ENCODE measurements around the gene PTPN18. TPM values are rescaled to one million over a fixed set of nuclear protein-coding genes. Genes with fewer than 3 reads are reported as not detected.

PTPN18 gene
- total RNA-seq, 1 donor from 2014 or later: 10.4 TPM

DNA sequence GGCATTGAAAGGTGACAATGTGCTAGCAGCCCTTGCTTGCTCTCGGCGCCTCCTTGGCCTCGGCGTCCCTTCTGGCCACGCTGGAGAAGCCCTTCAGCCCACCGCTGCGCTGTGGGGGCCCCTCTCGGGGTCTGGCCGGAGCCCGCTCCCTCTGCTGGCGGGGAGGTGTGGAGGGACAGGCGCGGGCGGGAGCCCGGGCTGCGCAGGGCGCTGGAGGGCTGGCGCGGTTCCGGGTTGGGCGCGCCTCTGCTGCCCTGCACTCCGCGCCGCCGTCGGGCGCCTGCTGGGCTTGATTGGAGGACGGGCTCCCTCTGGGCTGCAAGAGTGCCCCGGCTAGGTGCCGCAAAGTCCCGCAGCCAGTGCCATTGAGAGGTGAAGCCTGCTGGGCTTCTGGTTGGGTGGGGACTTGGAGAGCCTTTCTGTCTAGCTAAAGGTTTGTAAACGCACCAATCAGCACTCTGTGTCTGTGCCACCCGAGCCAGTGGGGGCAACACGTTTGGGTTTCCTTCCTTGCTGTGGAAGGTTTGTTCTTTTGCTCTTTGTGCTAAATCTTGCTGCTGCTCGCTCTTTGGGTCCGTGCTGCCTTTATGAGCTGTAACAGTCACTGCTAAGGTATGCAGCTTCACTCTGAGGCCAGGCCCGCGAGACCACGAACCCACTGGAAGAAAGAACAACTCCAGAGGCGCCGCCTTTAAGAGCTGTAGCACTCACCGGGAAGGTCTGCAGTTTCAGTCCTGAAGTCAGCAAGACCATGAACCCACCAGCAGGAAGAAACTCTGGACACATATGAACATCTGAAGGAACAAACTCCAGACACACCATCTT lies 27.9 kb upstream of the PTPN18 start:
- Histone ChIP-seq H3K9ac (ENCODE audit: low read length) (no peak overlapping the region), H3K4me2 (ENCODE audit: low read length) (peak overlapping the region; percentile 66), H3K4me3 (ENCODE audit: insufficient read depth, low read depth, low read length) (no peak overlapping the region), H2AFZ (ENCODE audit: low read depth, low read length) (peak overlapping the region; percentile 85), H3K36me3 (ENCODE audit: insufficient read depth, low read length) (no peaks in the 10 kb centered on the region), H3K9me3 (ENCODE audit: insufficient read depth, low read depth, low read length) (no peaks in the 10 kb centered on the region), H3K79me2 (ENCODE audit: insufficient read depth, low read length) (no peaks in the 10 kb centered on the region), H3K27ac (ENCODE audit: low read depth, low read length) (no peak overlapping the region), H3K4me1 (ENCODE audit: insufficient read depth, low read length) (peaks cover 14% of the 10 kb centered on the region), H4K20me1 (ENCODE audit: insufficient read depth, low read length) (no peaks in the 10 kb centered on the region), H3K27me3 (ENCODE audit: insufficient read depth, low read length) (peaks cover 8% of the 10 kb centered on the region)
- H3K27ac Mint-ChIP-seq (ENCODE audit: unreplicated experiment): peak overlapping the region; percentile 96
- peak overlapping the region; percentile 62 for H3K4me3 Mint-ChIP-seq (ENCODE audit: unreplicated experiment)
- no peaks in the 10 kb centered on the region for H3K9me3 Mint-ChIP-seq (ENCODE audit: unreplicated experiment)
- peaks cover 15% of the 10 kb centered on the region for H3K4me1 Mint-ChIP-seq (ENCODE audit: low read depth, unreplicated experiment)
- H3K27me3 Mint-ChIP-seq (ENCODE audit: low read depth, unreplicated experiment): peaks cover 7% of the 10 kb centered on the region
- no peak for TF ChIP-seq EZH2 (IDR thresholded peaks at IDR 0.05; ENCODE audit: insufficient read depth, low read length)
- TF ChIP-seq, protein P1, sequence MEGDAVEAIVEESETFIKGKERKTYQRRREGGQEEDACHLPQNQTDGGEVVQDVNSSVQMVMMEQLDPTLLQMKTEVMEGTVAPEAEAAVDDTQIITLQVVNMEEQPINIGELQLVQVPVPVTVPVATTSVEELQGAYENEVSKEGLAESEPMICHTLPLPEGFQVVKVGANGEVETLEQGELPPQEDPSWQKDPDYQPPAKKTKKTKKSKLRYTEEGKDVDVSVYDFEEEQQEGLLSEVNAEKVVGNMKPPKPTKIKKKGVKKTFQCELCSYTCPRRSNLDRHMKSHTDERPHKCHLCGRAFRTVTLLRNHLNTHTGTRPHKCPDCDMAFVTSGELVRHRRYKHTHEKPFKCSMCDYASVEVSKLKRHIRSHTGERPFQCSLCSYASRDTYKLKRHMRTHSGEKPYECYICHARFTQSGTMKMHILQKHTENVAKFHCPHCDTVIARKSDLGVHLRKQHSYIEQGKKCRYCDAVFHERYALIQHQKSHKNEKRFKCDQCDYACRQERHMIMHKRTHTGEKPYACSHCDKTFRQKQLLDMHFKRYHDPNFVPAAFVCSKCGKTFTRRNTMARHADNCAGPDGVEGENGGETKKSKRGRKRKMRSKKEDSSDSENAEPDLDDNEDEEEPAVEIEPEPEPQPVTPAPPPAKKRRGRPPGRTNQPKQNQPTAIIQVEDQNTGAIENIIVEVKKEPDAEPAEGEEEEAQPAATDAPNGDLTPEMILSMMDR (IDR thresholded peaks at IDR 0.05; ENCODE audit: insufficient read depth, low read depth, low read length): no peak
- DNase-seq (ENCODE audit: low read depth) (peak; percentile 76), FAIRE-seq (no peak)
- H3K36me3 Mint-ChIP-seq (ENCODE audit: low read depth, unreplicated experiment): no peaks in the 10 kb centered on the region

DNA sequence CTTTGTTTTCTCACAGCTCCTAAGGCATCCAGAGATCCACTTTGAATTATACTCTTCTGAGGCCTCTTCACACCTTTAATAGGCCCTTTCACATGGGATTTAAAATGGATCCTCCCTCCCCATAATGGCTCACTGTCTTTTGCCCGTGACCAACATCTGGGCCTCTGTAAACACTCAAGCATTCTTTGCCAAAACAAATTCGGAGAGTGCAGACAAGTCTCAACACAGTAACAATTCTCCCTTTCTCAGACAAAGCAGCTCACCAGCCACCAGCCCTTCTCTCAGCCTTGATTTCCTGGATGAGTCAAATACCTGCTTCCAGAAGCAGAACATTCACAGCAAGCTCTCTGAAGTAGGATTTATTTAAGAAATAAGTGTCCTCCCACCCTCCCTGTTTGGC lies 27.1 kb upstream of the PTPN18 start:
- peak overlapping the region; percentile 85 for H2AFZ ChIP-seq (ENCODE audit: low read depth, low read length)
- H3K4me1 Mint-ChIP-seq (ENCODE audit: low read depth, unreplicated experiment): peaks cover 15% of the 10 kb centered on the region

More for the DNA sequence above, 27.1 kb upstream of the PTPN18 start:
- H3K4me3 Mint-ChIP-seq (ENCODE audit: unreplicated experiment): peak overlapping the region; percentile 62
- no peak for FAIRE-seq
- H3K9me3 Mint-ChIP-seq (ENCODE audit: unreplicated experiment): no peaks in the 10 kb centered on the region
- H3K79me2 ChIP-seq (ENCODE audit: insufficient read depth, low read length): no peaks in the 10 kb centered on the region
- no peak overlapping the region for H3K27ac ChIP-seq (ENCODE audit: low read depth, low read length)
- H3K27ac Mint-ChIP-seq (ENCODE audit: unreplicated experiment): peak overlapping the region; percentile 96
- H3K27me3 Mint-ChIP-seq (ENCODE audit: low read depth, unreplicated experiment): peaks cover 7% of the 10 kb centered on the region
- TF ChIP-seq, protein P1 (IDR thresholded peaks at IDR 0.05; ENCODE audit: insufficient read depth, low read depth, low read length): no peak
- TF ChIP-seq EZH2 (IDR thresholded peaks at IDR 0.05; ENCODE audit: insufficient read depth, low read length): no peak
- no peaks in the 10 kb centered on the region for H3K9me3 ChIP-seq (ENCODE audit: insufficient read depth, low read depth, low read length)
- H4K20me1 ChIP-seq (ENCODE audit: insufficient read depth, low read length): no peaks in the 10 kb centered on the region
- no peak overlapping the region for H3K4me3 ChIP-seq (ENCODE audit: insufficient read depth, low read depth, low read length)
- H3K36me3 ChIP-seq (ENCODE audit: insufficient read depth, low read length): no peaks in the 10 kb centered on the region
- no peaks in the 10 kb centered on the region for H3K36me3 Mint-ChIP-seq (ENCODE audit: low read depth, unreplicated experiment)
- H3K9ac ChIP-seq (ENCODE audit: low read length): no peak overlapping the region
- peaks cover 14% of the 10 kb centered on the region for H3K4me1 ChIP-seq (ENCODE audit: insufficient read depth, low read length)
- DNase-seq (ENCODE audit: low read depth): peak; percentile 11
- H3K4me2 ChIP-seq (ENCODE audit: low read length): peak overlapping the region; percentile 66
- peaks cover 8% of the 10 kb centered on the region for H3K27me3 ChIP-seq (ENCODE audit: insufficient read depth, low read length)

Measured in astrocyte (in vitro differentiated cells and primary cell).